Astrocyte of the spinal cord (primary cell): Measurements from ENCODE around the gene ZNF423.

Source experiments
- DNase-seq: peaks from one replicate; pipeline ENCODE4 v3.0.0; 2011; ENCODE audit warnings: low read depth, low spot score
- H3K4me3 ChIP-seq: 2 replicates; pipeline ENCODE4 v1.5.1; 2011; ENCODE audit warnings: low read depth, mild to moderate bottlenecking, low read length, moderate library complexity
- in situ Hi-C: cut with HindIII; loops from 2 replicates; pipeline ENCODE4 v1.10.0; 2017; ENCODE audit warnings: low sequenced_read_pairs
- TF ChIP-seq, protein P1 (sequence below): IDR thresholded peaks from 2 replicates; pipeline ENCODE4 v1.5.1; 2012; ENCODE audit warnings: low read depth, mild to moderate bottlenecking, low read length, inconsistent platforms

The ZNF423 gene

GRCh38 chr16:49494474-49494873 is 361.4 kb downstream of the ZNF423 start:
- TF ChIP-seq, protein P1, sequence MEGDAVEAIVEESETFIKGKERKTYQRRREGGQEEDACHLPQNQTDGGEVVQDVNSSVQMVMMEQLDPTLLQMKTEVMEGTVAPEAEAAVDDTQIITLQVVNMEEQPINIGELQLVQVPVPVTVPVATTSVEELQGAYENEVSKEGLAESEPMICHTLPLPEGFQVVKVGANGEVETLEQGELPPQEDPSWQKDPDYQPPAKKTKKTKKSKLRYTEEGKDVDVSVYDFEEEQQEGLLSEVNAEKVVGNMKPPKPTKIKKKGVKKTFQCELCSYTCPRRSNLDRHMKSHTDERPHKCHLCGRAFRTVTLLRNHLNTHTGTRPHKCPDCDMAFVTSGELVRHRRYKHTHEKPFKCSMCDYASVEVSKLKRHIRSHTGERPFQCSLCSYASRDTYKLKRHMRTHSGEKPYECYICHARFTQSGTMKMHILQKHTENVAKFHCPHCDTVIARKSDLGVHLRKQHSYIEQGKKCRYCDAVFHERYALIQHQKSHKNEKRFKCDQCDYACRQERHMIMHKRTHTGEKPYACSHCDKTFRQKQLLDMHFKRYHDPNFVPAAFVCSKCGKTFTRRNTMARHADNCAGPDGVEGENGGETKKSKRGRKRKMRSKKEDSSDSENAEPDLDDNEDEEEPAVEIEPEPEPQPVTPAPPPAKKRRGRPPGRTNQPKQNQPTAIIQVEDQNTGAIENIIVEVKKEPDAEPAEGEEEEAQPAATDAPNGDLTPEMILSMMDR = no peak
- no peak overlapping the region for H3K4me3 ChIP-seq
- in situ Hi-C loops = no loop called here
- no peak for DNase-seq

GRCh38 chr16:49493836-49494235 is 362.1 kb downstream of the ZNF423 start:
- TF ChIP-seq, protein P1 = no peak
- in situ Hi-C loops = no loop called here
- no peak overlapping the region for H3K4me3 ChIP-seq
- DNase-seq = no peak

GRCh38 chr16:49492896-49493626 is 362.9 kb downstream of the ZNF423 start:
- in situ Hi-C loops = no loop called here
- H3K4me3 ChIP-seq = no peak overlapping the region
- DNase-seq = no peak
- TF ChIP-seq, protein P1 = no peak

GRCh38 chr16:49491771-49492761 is 363.8 kb downstream of the ZNF423 start:
- H3K4me3 ChIP-seq = no peak overlapping the region
- DNase-seq = peak; percentile 4

GRCh38 chr16:49491106-49491670 is 364.7 kb downstream of the ZNF423 start:
- no peak overlapping the region for H3K4me3 ChIP-seq
- DNase-seq = no peak
- TF ChIP-seq, protein P1 = no peak
- in situ Hi-C loops = no loop called here

More at GRCh38 chr16:49491771-49492761, 363.8 kb downstream of the ZNF423 start:
- TF ChIP-seq, protein P1 = peak; percentile 91
- in situ Hi-C loops = no loop called here

GRCh38 chr16:49490321-49490705 is 365.6 kb downstream of the ZNF423 start:
- TF ChIP-seq, protein P1 = no peak
- no peak for DNase-seq
- in situ Hi-C loops = no loop called here
- no peak overlapping the region for H3K4me3 ChIP-seq
